Kidney capillary endothelial cell (primary cell): Measurements from ENCODE around the gene ELOVL5.
"Not testable (repeated sequence)": the region's sequence is repeated elsewhere in the genome, so short reads cannot be mapped to it uniquely, and the experiment has no call there.

Experiments used
- DNase-seq: peaks from one replicate; pipeline ENCODE4 v3.0.0-alpha.2; 2018; ENCODE audit warnings: low spot score

ELOVL5 gene

GRCh38 chr6:53304953-53305352, 43.8 kb downstream of the ELOVL5 start:
- DNase-seq = not testable (repeated sequence)

GRCh38 chr6:53302678-53303360, 45.9 kb downstream of the ELOVL5 start:
- peak; percentile 98 for DNase-seq

DNA sequence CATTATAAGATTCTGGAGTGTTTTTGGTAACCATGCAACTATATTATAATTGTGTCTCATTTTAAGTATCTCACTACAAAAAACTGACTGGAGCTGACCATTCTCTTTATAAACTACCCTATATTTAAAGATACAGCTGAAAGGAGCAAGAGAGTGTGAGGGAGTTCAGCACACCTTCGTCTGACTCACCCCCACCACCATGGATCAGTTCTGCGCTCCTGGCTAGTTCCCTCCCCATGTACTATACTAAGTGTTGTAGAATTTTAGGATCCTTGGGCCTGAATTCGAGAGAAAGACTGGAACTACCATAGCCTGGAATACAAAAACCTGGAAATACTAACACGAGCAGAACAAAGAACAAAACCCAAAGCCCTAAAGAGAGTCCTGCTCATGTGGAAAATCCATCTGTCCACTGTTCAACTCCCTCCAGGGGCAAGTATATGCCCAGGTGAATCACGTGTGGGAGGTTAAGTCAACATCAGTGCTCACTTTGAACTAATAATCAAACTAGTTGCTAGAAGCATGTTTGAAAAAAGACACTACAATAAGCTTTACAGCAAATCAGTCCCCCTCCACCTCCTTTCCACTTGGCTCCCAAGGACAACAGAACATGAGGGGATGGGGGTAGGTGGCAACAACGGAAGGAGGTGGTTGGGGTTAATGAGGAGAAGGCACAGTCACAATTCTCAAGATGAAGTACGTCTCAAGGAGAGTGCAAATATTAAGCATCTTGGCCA, 46.8 kb downstream of the ELOVL5 start:
- DNase-seq = peak; percentile 73

- no peak for DNase-seq
Observed at GRCh38 chr6:53300656-53301551, 47.8 kb downstream of the ELOVL5 start.

- no peak for DNase-seq
Observed at GRCh38 chr6:53299331-53300005, 49.3 kb downstream of the ELOVL5 start.

DNA sequence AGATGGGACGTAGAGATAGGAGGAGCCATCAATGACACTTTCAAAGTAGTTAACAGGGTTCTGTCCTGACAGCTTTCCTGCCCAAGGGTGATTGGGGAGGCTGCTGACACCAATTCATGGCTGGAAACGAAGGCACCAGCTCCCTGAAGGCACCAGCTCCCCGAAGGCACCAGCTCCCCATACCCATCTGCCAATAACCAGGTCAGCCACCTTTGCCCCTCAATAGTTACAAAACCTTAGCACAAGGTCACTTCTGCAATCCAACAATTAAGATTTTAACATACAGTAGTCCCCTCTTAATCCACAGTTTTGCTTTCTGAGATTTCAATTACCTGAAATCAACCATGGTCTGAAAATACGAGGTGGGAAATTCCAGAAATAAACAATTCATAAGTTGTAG, 51.7 kb downstream of the ELOVL5 start:
- no peak for DNase-seq

DNA sequence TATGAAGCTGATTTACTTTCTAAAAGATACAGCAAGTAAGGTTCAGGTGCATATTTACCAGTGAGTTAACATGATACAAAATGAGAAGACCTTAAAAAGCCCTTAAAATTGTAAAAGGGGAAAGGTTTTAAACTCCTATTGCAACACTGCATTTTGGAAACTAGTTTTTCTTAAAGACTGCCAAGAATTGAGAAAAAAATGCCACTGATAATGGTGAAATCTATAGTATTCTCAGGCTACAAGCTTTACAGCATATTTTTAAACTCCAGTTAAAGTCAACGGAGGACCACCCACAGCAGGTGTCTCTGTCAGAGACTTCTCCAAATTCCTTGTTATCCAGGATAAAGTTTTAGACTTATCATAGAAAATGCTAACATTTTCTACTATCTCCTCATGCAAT, 53.6 kb downstream of the ELOVL5 start:
- no peak for DNase-seq

DNA sequence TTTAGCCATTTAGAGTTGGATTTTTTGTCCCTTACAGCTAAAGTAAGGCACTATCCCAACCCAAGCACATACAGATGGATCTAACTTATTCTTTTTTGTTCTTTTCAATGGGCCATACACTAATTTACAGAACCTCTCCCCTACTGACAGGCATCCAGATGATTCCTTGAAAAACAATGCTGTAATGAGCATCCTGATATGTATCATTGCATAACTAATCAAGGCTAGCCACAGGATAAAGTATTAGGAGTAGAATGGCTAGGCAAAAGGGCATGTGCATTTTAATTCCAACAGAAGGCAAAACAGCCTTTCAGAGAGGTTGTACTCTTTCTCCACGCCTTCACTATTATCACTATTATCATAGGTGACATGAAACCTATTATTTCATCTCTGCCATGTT, 54.1 kb downstream of the ELOVL5 start:
- no peak for DNase-seq

DNA sequence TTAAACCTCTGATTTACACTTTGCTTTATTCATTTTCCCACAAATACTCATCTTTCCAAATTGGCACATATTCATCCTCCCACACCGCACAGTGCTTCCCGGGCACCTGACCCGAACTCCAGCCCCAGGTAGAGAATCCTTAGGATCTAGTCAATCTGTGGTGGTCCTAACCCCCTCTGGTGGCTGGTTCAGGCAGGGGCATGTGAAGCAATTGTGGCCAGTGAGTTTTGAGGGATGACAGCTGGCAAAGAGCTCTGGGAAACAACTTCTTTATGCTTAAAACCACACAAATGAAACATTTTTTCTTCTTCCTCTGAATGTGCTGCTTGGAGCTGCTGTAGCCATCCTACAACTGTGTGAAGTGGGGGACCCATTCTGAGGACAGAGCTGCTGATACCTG, 54.7 kb downstream of the ELOVL5 start:
- DNase-seq = no peak

DNA sequence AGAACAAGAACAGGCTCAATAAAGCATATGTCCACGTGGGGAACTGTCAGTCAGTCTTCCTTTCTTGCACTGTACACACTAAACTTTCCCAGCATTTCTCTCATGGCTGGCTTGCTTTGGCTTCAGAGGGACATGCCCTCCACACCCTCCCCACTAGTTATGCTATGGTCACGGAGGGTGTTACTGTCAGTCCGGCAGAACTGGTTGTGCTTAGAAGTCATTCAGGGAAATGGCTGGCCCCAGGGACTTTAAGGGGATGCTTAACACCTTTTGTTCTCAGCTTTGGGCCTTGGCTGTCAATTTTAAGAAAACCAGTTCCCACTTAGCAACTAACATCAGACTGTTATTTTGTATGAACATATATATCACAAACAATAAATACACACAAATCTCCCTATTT, 55.1 kb downstream of the ELOVL5 start:
- no peak for DNase-seq

GRCh38 chr6:53290537-53291510, 57.9 kb downstream of the ELOVL5 start:
- no peak for DNase-seq

DNA sequence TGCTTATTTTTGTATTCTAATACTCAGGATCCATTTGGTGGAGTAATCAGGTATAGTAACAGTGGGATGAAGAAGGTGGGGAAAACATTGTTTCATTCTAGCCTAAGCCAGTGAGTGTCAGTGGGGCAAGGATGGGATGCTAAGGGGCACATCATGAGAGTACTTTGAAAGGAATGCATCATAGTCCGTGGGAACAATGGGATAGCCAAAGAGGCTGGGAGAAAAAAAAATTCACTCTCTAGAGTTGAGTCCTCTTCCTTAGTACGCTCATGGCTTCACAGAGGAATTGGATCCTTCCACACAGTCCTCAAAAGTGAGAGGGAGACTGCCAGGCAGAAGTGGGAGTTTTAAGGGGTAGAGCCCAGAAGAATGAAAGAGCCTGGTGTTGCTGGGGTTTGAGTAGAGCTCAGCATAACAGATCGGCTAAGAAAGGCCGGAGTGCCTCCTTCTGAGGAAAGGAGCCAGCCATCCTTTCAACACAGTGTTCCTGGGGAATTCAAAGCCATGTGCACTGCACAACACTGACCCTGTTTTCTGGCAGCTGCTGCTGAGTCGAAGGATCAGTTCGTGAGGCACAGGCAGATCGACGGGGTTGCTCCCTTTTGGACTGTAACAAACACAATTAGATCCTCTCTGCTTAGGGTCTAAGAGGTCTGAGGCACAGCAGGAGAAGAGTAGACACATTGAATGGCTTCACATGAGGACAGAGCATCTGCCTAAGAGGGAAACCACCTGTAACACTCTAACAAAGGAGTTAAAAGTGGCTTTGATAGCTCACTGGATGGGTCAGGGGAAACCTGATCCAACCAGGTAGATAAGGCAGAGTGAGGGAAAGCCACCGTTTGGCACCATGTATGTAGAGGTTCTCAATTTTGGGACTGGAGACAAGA, 61.2 kb downstream of the ELOVL5 start:
- DNase-seq = no peak

GRCh38 chr6:53284901-53285300, 63.8 kb downstream of the ELOVL5 start:
- no peak for DNase-seq

DNA sequence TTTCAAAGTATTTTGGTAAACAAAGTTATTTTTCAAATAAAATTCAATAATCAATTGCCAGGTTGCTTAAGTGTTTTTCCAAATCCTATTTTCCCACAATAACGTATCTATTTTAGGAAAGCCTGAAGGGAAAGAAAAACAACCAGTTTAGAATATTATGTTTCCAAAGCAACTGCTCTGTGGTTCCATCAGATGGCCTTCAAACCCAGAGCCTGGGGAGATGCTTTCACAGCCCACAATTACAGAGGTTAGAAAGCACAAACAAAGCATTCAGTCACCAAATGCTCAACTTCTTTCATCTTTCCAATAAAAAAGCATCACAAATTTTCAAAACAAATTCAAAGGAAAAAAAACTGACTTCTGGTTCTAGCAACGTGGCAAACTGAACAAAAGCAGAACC, 66.0 kb downstream of the ELOVL5 start:
- no peak for DNase-seq

DNA sequence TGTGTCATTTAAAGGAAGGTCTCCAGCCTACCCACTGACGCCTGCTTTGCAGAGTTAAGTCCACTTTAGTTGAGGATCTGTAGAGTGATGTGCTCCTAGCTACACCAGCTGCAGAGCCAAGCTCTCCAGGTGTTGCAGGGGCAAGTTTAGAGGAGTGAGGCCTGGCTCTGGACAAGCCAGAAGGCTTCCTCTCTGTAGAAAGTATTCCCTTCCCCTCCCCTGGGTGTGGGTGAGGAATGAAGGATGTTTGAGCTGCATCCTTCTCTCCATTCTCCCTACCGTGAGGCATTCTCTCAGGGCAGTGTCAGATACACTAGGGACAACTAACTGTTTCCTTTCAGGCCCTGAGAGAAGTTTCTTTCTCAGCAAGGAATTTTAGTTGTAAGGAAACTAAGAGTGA, 66.5 kb downstream of the ELOVL5 start:
- DNase-seq = no peak

- no peak for DNase-seq
Observed at GRCh38 chr6:53281518-53282215, 67.1 kb downstream of the ELOVL5 start.

DNA sequence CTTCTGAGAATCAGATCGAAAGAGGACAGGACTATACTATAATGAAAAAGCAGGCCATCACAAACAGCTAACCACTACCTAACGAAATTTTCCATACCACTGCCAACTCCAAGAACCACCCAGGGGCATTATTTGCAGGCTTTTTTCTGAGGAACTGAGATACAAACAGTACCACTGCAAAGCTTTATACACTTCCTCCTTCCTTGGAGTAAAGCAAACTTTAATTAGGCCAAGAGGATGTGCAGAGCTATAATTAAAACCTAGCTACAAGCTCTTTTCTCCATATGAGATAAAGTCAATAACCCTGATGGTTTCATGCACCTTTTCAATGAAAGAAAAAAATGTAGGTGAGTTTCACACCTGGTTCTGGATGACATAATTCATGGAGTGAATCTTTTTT, 68.5 kb downstream of the ELOVL5 start:
- no peak for DNase-seq

DNA sequence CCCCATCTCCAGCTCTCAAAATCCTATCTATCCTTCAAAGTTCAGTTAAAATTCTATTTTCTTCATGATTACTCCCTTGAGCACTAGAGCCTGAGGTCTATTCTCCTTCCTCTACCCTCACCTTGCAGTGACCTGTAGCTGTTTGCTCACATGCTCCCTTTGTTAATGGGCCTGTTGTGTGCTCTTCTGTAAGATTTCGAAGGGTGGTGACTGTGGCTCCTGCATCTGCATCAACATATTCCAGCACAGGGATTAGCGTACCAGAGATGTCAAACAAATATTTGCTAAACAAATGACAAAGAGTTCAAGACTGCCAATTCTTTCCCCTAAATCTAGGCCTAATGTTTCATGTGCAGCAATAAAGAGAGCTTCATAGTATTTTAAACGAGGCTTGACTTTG, 69.5 kb downstream of the ELOVL5 start:
- no peak for DNase-seq

- no peak for DNase-seq
Observed at GRCh38 chr6:53273370-53273769, 75.4 kb downstream of the ELOVL5 start.
